Measurements from ENCODE around the gene KCTD1.
"Not testable (repeated sequence)": the region's sequence is repeated elsewhere in the genome, so short reads cannot be mapped to it uniquely, and the experiment has no call there.

Gene KCTD1

GRCh38 chr18:26457611-26458353 is 90.6 kb downstream of the KCTD1 start:
- DNase-seq = peak in 1 of 2 experiments; percentile 39

GRCh38 chr18:26457195-26457594 is 91.2 kb downstream of the KCTD1 start:
- DNase-seq = no peak

- no peak for DNase-seq
Observed at GRCh38 chr18:26456070-26456491, 92.3 kb downstream of the KCTD1 start.

- no peak for DNase-seq
Observed at GRCh38 chr18:26455639-26456038, 92.7 kb downstream of the KCTD1 start.

GRCh38 chr18:26454616-26455015 is 93.7 kb downstream of the KCTD1 start:
- DNase-seq = no peak

GRCh38 chr18:26454192-26454591 is 94.2 kb downstream of the KCTD1 start:
- peak in 1 of 2 experiments; percentile 66 for DNase-seq

GRCh38 chr18:26453386-26453901 is 94.9 kb downstream of the KCTD1 start:
- DNase-seq = no peak

- DNase-seq = no peak
Observed at GRCh38 chr18:26450989-26451682, 97.2 kb downstream of the KCTD1 start.

- no peak for DNase-seq
Observed at GRCh38 chr18:26448714-26449159, 99.6 kb downstream of the KCTD1 start.

- DNase-seq = no peak
Observed at GRCh38 chr18:26443853-26444252, 104.5 kb downstream of the KCTD1 start.

- no peak for DNase-seq
Observed at GRCh38 chr18:26442126-26442525, 106.2 kb downstream of the KCTD1 start.

DNA sequence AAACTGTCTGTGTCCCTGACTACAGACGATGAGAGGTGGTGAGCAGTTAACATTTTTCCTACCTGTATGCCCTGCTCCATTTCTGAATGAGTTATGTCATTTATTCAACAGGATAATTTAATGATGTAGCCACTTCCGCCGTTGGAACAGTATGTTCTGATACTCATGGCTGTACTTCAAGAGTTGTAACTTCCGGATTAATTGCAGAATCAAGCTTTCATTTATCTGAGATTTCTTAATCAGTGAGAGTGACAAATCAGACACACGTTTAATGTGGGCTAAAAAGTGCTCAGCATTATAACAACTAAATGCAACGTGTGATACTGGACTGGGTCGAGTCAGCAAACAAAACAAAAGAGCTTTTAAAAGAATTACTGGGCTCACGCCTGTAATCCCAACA is 107.7 kb downstream of the KCTD1 start:
- no peak for DNase-seq

GRCh38 chr18:26439537-26439936 is 108.8 kb downstream of the KCTD1 start:
- DNase-seq = no peak

DNA sequence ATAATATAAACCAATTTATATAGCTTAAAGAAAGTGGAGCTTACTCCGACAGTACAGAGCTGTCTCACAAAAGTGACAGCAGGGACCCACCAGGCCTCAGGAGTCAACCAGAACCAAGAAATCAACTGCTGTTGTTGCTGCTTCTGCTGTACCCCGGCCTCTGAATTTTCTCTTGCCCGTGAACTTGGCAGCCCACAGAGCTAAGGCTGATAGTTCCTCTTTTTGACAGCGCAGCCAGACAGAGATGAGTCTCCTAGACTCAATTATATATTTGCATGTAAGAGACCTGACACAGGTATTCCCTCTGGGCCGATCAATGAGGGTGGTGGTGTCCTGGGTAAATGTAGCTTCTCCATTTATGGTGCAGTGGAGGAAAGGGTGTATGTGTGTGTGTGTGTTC is 109.4 kb downstream of the KCTD1 start:
- DNase-seq = no peak

- DNase-seq = not testable (repeated sequence)
Observed at GRCh38 chr18:26437634-26438033, 110.7 kb downstream of the KCTD1 start.

DNA sequence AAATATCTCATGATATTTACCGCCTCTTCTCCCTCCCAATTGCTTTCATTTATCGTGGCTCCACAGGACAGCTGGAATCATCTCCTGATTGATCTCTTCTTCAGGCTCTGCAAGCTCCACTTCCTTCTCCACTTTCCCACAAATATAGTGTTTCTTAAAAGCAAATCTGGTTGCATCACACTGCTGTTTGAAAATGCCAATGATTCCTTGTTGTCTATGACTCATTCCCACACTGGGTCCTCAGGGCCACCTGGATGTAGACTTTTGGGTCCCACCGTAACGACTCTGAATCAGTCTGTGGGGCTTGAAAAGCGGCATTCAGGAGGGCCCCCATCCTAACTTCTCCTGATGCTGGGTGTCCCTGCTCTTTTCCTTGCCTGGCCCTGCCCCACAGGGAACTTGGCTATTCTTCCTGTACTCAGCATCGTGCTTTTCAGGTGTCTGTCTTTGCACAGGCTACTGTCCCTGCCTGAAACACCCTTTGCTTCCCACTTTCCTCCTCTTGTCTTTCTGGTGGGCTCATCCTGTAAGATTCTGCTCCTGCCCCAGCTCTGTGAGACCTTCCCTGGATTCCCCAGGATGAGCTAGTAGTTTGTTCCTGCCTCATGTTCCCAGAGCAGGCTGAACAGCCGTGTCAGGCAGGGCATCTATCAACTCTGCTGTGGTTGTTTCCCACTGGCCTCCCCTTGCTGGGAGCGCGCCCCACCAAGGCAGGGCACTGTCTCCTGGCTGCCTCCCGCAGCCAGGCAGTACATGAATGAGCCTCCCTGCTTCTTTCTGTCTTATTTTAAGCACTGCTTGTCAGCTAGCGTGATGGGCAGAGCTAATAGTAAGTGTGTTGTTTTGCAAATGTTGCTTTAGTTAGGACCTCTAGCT is 111.9 kb downstream of the KCTD1 start:
- no peak for DNase-seq

DNA sequence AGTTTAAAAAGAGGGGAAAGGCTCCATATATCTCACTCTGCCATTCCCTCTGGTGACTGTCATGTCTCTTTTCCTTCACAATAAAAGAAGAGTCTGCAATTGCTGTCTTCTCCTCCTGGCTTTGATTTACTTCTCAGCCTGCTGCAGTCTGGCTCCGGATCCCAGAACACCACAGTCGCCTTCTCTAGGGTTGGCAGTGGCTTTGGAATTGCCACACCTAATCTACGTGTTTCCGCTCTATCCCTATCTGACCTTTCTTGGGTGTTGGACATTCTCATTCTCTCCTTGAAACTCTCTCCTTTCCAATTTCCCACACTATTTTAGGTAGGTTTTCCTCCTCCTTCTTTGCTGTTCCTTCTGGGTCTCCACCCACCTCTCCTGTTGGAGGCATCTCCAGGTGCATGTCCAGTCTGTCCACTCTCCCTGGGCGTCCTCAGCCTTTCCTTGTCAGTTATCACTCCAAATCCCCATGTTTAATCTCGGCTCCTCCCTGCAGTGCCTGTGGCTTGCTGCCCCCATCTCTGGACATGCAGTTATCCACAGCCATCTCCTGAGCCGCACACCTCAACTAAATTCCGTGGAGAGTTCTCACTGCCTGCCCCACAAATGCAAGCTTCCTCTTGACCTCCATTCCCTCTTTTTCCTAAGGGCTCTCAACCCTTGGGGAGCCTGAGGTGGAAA is 112.8 kb downstream of the KCTD1 start:
- DNase-seq = no peak

- no peak for DNase-seq
Observed at GRCh38 chr18:26434887-26435286, 113.5 kb downstream of the KCTD1 start.

GRCh38 chr18:26432651-26433424 is 115.5 kb downstream of the KCTD1 start:
- no peak for DNase-seq

- peak in 1 of 2 experiments; percentile 26 for DNase-seq
Observed at GRCh38 chr18:26429535-26430226, 118.7 kb downstream of the KCTD1 start.

DNA sequence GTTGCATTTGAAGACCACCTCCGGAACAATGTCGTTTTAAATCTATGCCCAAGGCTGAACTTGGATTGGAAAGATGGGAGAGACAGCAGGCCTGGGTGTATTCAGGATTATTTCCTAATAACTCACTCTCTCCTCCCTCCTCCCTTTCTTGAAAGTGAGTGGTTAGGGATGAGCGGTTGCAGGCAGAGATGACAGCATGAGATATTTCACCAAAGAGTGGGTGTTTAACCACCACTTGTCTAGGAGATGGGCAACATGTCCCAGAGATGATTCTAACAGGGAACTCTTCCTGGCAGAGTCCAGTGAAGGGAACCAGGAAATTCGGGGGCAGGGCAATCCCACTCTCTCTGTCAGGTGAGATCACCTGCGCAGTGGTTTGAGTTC is 123.2 kb downstream of the KCTD1 start:
- DNase-seq = no peak

Data from NCI-H446 (cell line).